Measurements from ENCODE around the gene ERFE. TPM values are rescaled to one million over a fixed set of nuclear protein-coding genes. Genes with fewer than 3 reads are reported as not detected.
A peak's percentile ranks its signal among the peaks of the same experiment; 100 is the strongest.

Gene ERFE
- total RNA-seq, 1 donor from 2014 or later = 0.41 TPM

DNA sequence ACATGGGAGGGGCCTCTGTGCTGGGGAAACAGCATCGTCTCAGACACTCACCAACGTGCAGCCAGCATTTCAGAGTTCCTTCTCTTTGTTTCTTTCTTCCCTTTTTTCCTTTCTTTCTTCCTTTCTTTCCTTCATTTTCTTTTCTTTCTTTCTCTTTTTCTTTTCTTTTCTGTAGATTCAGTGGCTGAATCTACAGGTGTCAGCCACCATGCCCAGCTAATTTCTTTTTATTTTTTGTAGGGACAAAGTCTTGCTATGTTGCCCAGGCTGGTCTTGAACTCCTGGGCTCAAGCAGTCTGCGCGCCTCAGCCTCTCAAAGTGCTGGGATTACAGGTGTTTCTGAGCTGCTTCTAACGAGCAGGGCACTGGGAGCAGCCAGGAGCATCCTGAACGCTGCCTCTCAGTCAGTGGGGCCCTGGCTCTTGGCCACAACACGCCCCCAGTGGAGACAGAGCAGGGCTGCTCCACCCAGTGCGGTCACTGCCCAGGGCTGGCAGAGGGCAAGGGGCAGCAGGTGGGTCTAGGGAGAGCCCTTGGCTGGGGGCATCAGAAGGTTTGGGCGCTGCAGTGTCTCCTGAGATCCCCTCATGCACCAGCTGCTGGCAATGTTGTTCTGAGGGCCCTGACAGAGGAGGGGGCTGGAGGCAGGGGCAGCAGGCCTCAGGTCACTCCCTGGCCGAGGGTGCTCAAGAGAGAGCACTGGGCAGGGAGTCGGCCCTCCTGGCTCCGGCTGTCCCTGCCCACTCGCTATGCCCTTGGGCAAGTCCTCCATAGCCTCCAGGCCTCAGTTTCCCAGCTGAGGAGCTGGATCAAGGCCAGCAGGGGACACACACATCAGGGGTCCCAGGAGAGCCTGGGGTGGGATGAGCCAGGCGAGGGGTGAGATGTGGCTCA lies 25.0 kb upstream of the ERFE start:
- no peak overlapping the region for H3K4me3 Mint-ChIP-seq (ENCODE audit: unreplicated experiment)
- no peaks in the 10 kb centered on the region for H3K36me3 Mint-ChIP-seq (ENCODE audit: low read depth, unreplicated experiment)
- peaks cover 9% of the 10 kb centered on the region for H3K27me3 Mint-ChIP-seq (ENCODE audit: unreplicated experiment)
- no peak for DNase-seq (ENCODE audit: low spot score)
- no peaks in the 10 kb centered on the region for H3K9me3 Mint-ChIP-seq (ENCODE audit: unreplicated experiment)
- peak overlapping the region; percentile 85 for H3K27ac Mint-ChIP-seq (ENCODE audit: unreplicated experiment)
- no peaks in the 10 kb centered on the region for H3K4me1 Mint-ChIP-seq (ENCODE audit: unreplicated experiment)
- peak; percentile 13 for TF ChIP-seq CTCF (IDR thresholded peaks at IDR 0.05; ENCODE audit: unreplicated experiment)

DNA sequence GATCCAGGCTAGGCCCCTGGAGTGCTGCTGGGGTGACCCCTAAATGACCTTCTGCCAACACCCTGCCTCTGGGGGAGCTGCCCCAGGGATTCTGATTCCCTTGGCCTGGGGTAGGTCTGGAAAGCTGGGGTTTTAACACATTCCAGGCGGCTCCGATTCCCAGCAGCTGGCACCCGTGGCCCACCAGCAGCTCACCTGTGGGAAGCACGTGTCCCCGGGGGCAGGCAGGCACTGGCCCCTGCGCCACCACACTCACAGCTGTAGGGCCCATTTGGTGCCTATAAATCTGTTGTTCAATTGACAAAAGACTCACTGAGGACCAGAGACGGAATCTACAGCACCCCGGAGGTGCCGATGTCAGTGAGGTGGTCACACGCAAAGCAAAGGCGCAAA lies 24.4 kb upstream of the ERFE start:
- TF ChIP-seq CTCF (IDR thresholded peaks at IDR 0.05; ENCODE audit: unreplicated experiment) = no peak
- Mint-ChIP-seq H3K9me3 (ENCODE audit: unreplicated experiment) (no peaks in the 10 kb centered on the region), H3K4me3 (ENCODE audit: unreplicated experiment) (no peak overlapping the region), H3K4me1 (ENCODE audit: unreplicated experiment) (no peaks in the 10 kb centered on the region), H3K36me3 (ENCODE audit: low read depth, unreplicated experiment) (no peaks in the 10 kb centered on the region), H3K27ac (ENCODE audit: unreplicated experiment) (no peak overlapping the region), H3K27me3 (ENCODE audit: unreplicated experiment) (peaks cover 9% of the 10 kb centered on the region)
- DNase-seq (ENCODE audit: low spot score) = no peak

- no peak for TF ChIP-seq CTCF (IDR thresholded peaks at IDR 0.05; ENCODE audit: unreplicated experiment)
- DNase-seq (ENCODE audit: low spot score) = no peak
- Mint-ChIP-seq H3K4me3 (ENCODE audit: unreplicated experiment) (no peak overlapping the region), H3K36me3 (ENCODE audit: low read depth, unreplicated experiment) (no peaks in the 10 kb centered on the region), H3K4me1 (ENCODE audit: unreplicated experiment) (no peaks in the 10 kb centered on the region), H3K27me3 (ENCODE audit: unreplicated experiment) (peaks cover 12% of the 10 kb centered on the region), H3K9me3 (ENCODE audit: unreplicated experiment) (no peaks in the 10 kb centered on the region), H3K27ac (ENCODE audit: unreplicated experiment) (no peak overlapping the region)
Measured at GRCh38 chr2:238135601-238136150, 23.1 kb upstream of the ERFE start.

DNA sequence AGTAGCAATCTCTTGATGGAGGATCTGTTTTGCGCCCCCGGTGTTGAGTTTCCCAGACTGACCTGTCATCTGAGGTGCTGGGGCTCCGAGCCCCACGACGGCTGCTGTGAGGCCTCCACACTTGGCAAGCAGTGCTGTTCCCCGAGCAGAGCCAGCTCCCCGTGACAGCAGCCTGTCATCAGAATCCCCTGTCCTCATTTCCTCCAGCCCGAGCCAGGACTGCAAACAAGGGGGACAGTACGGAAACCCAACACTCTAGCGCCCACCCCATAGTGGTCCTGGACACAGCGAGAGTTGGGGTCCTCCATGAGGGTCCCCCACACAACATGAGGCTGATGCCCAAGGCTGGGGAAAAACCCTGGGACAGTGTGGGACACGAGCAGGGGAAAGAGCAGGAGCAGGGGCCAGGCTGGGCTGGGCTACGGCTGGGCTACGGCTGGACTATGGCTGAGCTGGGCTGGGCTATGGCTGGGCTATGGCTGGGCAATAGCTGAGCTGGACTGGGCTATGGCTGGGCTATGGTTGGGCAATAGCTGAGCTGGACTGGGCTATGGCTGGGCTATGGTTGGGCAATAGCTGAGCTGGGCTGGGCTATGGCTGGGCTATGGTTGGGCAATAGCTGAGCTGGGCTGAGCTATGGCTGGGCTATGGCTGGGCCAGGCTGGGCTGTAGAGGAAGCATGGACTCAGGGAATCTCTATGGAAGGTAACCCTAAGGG lies 21.8 kb upstream of the ERFE start:
- no peak for TF ChIP-seq CTCF (IDR thresholded peaks at IDR 0.05; ENCODE audit: unreplicated experiment)
- no peak for DNase-seq (ENCODE audit: low spot score)
- no peak overlapping the region for H3K27ac Mint-ChIP-seq (ENCODE audit: unreplicated experiment)
- H3K36me3 Mint-ChIP-seq (ENCODE audit: low read depth, unreplicated experiment) = peaks cover 3% of the 10 kb centered on the region
- H3K4me1 Mint-ChIP-seq (ENCODE audit: unreplicated experiment) = peaks cover 3% of the 10 kb centered on the region
- peaks cover 14% of the 10 kb centered on the region for H3K27me3 Mint-ChIP-seq (ENCODE audit: unreplicated experiment)
- H3K4me3 Mint-ChIP-seq (ENCODE audit: unreplicated experiment) = no peak overlapping the region
- no peaks in the 10 kb centered on the region for H3K9me3 Mint-ChIP-seq (ENCODE audit: unreplicated experiment)
